ENCODE results near the gene MTHFD1L.

- no peak for TF ChIP-seq CTCF (IDR thresholded peaks at IDR 0.05)
- no peak for TF ChIP-seq EP300 (IDR thresholded peaks at IDR 0.05)
- TF ChIP-seq POLR2AphosphoS5 (IDR thresholded peaks at IDR 0.05), result peak in 1 of 4 donors; percentile 30
Measured at GRCh38 chr6:150898399-150899170, 33.1 kb downstream of the MTHFD1L start.
